CMK (cell line): ENCODE data around the gene BPIFB2.
"Not testable (repeated sequence)": the region's sequence is repeated elsewhere in the genome, so short reads cannot be mapped to it uniquely, and the experiment has no call there.

Experiments
- DNase-seq: peaks from one replicate; pipeline ENCODE4 v3.0.0-alpha.2; 2010; ENCODE audit warnings: low read depth

The BPIFB2 gene

DNA sequence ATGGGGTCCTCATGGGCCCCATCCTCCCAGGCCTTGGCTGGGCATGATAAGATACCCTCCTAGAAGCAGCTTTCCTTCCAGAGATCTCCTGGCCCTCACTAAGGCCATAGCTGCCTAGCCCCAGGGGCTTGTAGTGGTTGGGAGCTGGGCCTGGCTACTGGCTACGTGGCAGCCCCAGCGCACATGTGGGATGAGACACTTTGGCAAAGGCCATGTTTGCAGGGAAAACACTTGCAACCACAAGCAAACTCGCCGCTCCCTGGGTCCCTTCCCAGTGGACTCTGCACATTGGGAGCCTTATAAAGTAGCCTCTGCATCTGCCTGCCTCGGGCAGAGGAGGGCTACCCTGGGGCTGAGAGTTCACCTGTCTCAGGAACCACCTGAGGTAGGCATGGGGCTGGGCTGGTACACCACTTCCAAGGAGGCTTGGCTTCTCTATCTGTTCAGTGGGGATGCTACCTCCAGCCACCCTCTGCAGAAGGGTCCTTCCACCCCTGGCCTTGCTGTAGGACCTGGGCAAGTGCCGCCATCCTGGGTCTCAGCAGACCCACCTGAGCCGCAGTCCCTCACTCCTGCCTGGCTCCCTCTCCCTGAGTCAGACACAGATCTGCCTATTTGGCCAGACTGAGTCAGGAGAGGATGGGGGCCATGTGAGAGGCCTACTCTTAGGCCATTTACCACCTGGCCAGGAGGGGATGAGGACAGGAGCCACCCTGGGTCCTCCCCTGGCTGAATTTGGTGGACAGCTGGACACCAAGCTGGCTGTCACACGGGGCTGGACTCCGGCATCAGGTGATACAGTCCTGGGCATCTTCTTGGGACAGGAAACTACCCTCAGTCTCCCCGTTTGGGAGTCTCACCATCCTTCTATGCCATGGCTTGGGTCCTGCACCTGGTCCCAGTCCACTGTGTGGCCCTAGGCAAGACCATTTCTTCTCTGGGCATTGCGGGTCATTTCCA lies at the start of gene BPIFB2:
BPIFB2 (plus strand) TSS at position 329 of the 960 bp plus-strand sequence. CDS start 871 bp downstream, outside the sequence.
- DNase-seq = no peak

GRCh38 chr20:32958574-32958973 lies 48.9 kb upstream of the BPIFB2 start:
- no peak for DNase-seq

GRCh38 chr20:32959351-32960221 lies 47.9 kb upstream of the BPIFB2 start:
- DNase-seq = no peak

- DNase-seq = no peak
Observed at GRCh38 chr20:32960222-32960518, 47.3 kb upstream of the BPIFB2 start.

GRCh38 chr20:32960849-32961731 lies 46.4 kb upstream of the BPIFB2 start:
- DNase-seq = no peak

- no peak for DNase-seq
Observed at GRCh38 chr20:32962053-32962452, 45.5 kb upstream of the BPIFB2 start.

DNA sequence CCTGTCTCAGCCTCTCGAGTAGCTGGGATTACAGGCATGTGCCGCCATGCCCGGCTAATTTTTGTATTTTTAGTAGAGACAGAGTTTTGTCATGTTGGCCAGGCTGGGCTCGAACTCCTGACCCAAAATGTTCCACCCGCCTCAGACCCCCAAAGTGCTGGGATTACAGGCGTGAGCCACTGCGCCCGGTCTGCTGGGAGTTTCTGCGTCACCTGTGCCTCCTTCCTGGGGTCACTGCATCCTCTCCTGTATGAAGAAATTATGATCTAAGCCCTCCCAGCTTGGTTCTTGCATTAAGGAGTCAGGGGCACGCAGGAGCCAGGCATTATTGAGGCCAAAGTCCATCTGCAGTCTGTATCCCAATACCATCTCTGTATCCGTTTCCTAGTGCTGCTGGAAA lies 44.9 kb upstream of the BPIFB2 start:
- not testable (repeated sequence) for DNase-seq

GRCh38 chr20:32963176-32963575 lies 44.3 kb upstream of the BPIFB2 start:
- no peak for DNase-seq

- DNase-seq = no peak
Observed at GRCh38 chr20:32964575-32964974, 42.9 kb upstream of the BPIFB2 start.

DNA sequence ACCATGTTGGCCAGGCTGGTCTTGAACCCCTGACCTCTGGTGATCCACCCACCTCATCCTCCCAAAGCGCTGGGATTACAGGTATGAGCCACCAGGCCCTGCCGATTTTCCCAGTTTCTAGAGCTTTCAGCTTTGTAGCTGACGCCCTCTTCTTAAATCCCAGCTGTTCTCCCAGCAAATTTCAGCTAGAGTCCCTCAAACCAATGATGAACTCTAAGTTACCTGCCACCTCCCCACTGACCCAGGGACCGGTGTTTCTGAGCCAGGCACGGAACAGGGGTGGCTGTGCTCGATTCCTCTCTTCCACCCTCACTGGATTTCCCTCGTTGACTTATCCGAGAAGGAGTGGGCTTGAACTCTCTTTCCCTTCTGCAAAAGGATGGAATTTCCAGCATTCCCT lies 42.4 kb upstream of the BPIFB2 start:
- no peak for DNase-seq

DNA sequence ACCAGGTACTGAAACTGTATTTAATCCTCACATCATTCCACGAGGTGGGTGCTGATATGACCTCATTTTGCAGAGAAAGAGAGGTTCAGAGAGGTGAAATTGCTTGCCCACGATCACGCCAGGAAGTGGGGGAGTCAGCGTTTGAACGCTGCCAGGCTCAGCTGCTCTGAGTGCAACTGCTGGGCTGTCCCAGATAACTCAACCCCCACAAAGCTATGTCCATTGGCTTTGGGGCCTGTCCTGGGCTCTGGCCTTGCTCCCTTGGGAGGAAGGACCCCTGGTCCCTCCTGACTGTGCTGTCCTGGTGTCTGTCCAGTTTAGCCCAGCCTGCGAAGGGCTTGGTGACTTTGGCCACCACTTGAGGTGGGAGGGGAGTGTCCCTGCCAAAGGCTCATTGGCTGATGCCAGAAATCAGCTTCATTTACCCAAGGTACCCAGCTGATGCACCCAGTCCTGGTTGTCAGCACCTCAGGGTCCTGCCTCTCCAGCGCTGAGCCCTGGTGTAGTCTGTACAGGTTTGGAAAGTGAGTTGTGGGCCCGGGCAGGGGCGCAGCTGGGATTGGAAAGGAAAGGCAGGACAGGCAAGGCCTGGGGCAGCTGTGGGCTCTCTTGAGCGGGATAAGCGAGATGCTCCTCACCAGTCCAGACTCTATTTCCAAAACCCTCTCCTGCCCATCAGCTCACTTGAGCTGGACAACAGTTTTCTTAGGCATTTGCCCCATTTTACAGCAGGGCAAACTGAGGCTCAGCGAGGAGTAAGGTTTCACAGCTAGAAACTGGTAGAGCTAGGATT lies 41.7 kb upstream of the BPIFB2 start:
- no peak for DNase-seq

DNA sequence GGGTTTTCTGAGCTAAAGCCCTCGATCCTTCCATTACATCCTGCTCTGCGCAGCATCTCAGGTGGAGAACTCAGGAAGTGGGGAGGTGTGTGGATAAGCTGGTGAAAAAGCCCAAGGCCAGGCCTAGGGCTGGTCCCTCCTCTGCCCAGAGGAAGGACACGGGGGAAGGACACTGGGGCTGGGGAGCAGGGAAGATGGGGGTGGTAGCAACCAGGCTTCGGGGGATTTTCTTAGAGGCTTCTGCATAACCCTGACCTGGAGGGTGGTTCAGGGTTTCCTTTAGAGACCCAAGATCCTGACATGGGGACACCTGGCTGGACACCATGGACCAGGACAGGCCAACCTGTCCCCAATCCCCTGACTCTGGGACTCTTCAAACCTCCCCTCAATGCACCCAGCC lies 41.1 kb upstream of the BPIFB2 start:
- DNase-seq = no peak

GRCh38 chr20:32966881-32967781 lies 40.4 kb upstream of the BPIFB2 start:
- no peak for DNase-seq

DNA sequence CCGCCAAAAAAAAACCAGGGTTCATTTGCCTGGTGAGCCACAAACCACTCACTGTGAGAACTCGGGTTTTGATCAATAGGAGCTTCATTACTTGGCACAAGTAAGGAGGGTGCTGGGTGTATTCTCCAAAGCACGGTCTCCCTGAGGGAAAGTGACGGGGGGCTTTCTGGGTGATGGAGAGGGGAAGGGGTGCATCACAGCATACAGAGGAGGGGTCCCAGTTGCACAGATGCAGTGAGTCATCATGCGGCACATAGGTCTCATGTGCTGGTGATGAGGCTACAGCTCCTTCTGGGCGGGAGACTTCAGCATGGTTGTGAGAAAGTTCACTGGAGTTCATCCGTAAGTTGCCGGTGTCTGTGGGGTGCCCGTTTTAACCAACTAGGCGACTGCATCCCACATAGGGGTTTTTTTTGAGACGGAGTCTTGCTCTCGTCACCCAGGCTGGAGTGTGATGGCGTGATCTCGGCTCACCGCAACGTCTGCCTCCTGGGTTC lies 39.5 kb upstream of the BPIFB2 start:
- no peak for DNase-seq

DNA sequence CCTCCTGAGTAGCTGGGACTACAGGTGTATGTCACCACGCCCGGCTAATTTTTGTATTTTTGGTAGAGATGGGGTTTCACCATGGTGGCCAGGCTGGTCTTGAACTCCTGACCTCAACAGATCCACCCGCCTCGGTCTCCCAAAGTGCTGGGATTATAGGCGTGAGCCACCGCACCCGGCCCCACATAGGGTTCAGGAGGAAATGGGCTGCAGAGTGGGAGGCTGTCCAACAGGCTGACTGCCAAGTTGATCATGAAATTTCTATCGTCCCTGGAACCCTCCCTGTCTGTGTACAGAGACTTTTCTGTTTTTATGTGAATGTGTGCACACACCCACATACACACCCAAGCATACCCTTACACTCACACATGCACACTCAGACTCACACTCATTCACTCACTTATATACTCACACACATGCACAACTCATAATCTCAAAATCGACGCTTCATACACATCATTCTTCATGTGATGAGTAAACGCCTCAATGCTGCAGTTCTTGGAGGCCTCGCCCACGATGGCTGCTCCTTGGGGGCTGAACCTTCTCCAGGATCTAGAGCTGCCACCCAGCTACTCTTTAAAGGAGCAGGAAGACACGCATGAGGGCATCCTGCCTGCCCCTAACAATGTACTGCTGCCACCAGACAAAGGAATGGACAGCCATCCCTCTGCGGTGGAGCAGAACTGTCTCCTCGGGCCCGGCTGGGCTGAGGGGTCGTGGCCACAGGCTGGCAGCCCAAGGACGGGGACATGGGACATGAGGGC lies 38.8 kb upstream of the BPIFB2 start:
- DNase-seq = no peak

GRCh38 chr20:32969356-32970114 lies 38.0 kb upstream of the BPIFB2 start:
- DNase-seq = no peak

GRCh38 chr20:32970115-32970972 lies 37.2 kb upstream of the BPIFB2 start:
- DNase-seq = no peak

- DNase-seq = no peak
Observed at GRCh38 chr20:32970973-32971300, 36.6 kb upstream of the BPIFB2 start.
